Measurements from ENCODE around the gene HPCAL1. TPM values are rescaled to one million over a fixed set of nuclear protein-coding genes. Genes with fewer than 3 reads are reported as not detected.

Gene HPCAL1
- total and polyA plus RNA-seq, 2 of the 4 experiments (the other 2 are of a cell fraction) = 8.2 to 33.7 TPM

DNA sequence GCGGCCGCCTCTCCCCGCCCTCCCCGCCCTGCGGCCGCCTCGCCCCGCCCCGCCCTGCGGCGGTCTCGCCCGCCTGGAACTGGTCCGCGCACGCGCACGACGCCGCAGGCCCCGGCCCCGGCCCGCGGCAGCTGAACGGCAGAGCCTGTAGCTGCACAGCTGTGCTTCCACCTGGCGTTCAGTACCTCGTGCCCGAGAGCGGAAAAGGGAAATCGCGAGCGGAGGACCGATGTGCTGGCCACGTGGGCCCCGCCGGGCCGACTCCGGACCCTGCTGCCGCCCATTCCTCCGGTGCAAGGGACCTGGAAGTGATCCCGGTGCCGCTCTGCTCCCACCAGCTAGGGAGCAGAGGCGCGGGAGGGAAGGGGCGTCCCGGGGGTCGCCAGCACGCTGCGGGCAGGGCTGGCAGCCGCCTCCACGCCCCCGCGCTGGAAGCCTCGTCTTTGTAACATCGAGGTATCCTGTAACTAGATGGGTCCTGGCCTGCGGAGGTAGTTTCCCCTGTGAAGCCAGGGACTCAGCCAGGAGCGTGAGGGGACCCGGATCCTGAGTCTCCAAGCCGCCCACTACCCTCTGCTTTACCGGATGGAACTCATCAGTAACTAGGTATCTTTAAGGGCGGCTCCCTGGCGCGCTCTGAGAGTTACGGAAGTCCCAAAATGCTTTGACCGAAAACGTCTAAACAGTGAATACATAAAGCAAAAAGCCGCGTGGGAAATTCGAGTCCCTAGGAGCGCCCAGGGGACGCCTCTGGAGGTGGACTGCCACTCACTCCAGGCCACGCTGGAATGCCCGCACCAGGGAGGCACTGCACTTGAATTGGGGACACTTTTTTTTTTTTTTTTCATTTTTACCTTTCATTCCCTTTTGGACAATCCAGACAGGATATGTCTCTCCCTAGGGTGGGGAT is 146.1 kb downstream of the HPCAL1 start:
- peak overlapping the region; percentile 93 for H3K23ac ChIP-seq (ENCODE audit: low read depth, low read length)
- peak overlapping the region; percentile 70; the same call in 1 of the 2 replicates for H3K18ac ChIP-seq (ENCODE audit: low read depth, low read length)
- peak overlapping the region; percentile 96 for H2AK9ac ChIP-seq (replicated peaks; ENCODE audit: low read depth, low read length, poor library complexity)
- 0% methylated on average over 11 of the region's 73 CpGs; no CpG with 5 or more reads in 1 of the 2 experiments for WGBS, 2 experiments (ENCODE audit: extremely low coverage in 2 of 2, insufficient read length in 1 of 2)
- H3K56ac ChIP-seq (ENCODE audit: extremely low read depth, insufficient read depth, low read length) = peak overlapping the region; percentile 83
- peaks cover 8% of the 10 kb centered on the region for H3K36me3 ChIP-seq (ENCODE audit: control insufficient read depth, insufficient read depth, low read length)
- H3K4ac ChIP-seq (ENCODE audit: low read depth, low read length) = peak overlapping the region; percentile 81
- DNase-seq = peak; percentile 87
- H3K4me2 ChIP-seq (ENCODE audit: low read depth, low read length) = peak overlapping the region; percentile 95
- in situ Hi-C loops (cut with MboI; ENCODE audit: low sequenced_read_pairs) = no loop called here
- H2BK120ac ChIP-seq (ENCODE audit: low read depth, low read length) = peak overlapping the region; percentile 69
- peak overlapping the region; percentile 81 for H2BK5ac ChIP-seq (ENCODE audit: low read depth, low read length, poor library complexity, severe bottlenecking)
- no peak overlapping the region for H2BK20ac ChIP-seq (ENCODE audit: low read depth, low read length)
- peak overlapping the region; percentile 95 to 97 for H4K8ac ChIP-seq (ENCODE audit: low read depth in 2 of 2, low read length in 2 of 2)
- intact Hi-C loops (cut with micrococcal nuclease) = no loop called here
- H3K4me1 ChIP-seq (ENCODE audit: control insufficient read depth, insufficient read depth, low read length) = peaks cover 10% of the 10 kb centered on the region
- peak overlapping the region; percentile 90 for H4K91ac ChIP-seq (ENCODE audit: insufficient read depth, low read depth, low read length)
- TF ChIP-seq, protein P1, sequence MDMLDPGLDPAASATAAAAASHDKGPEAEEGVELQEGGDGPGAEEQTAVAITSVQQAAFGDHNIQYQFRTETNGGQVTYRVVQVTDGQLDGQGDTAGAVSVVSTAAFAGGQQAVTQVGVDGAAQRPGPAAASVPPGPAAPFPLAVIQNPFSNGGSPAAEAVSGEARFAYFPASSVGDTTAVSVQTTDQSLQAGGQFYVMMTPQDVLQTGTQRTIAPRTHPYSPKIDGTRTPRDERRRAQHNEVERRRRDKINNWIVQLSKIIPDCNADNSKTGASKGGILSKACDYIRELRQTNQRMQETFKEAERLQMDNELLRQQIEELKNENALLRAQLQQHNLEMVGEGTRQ (IDR thresholded peaks at IDR 0.05; ENCODE audit: low read depth, low read length) = peak; percentile 84
- TF ChIP-seq RFX5 (IDR thresholded peaks at IDR 0.05; ENCODE audit: low read depth, low read length) (no peak), MXI1 (IDR thresholded peaks at IDR 0.05; ENCODE audit: borderline replicate concordance, low read depth, low read length) (peak; percentile 90; the same call in 1 of the 2 replicates), RAD21 (IDR thresholded peaks at IDR 0.05; ENCODE audit: low read length) (peak; percentile 31)
- TF ChIP-seq, protein P2, sequence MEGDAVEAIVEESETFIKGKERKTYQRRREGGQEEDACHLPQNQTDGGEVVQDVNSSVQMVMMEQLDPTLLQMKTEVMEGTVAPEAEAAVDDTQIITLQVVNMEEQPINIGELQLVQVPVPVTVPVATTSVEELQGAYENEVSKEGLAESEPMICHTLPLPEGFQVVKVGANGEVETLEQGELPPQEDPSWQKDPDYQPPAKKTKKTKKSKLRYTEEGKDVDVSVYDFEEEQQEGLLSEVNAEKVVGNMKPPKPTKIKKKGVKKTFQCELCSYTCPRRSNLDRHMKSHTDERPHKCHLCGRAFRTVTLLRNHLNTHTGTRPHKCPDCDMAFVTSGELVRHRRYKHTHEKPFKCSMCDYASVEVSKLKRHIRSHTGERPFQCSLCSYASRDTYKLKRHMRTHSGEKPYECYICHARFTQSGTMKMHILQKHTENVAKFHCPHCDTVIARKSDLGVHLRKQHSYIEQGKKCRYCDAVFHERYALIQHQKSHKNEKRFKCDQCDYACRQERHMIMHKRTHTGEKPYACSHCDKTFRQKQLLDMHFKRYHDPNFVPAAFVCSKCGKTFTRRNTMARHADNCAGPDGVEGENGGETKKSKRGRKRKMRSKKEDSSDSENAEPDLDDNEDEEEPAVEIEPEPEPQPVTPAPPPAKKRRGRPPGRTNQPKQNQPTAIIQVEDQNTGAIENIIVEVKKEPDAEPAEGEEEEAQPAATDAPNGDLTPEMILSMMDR (conservative IDR thresholded peaks at IDR 0.05; ENCODE audit: low read depth, low read length) = peak; percentile 25
- no TSS peak for BruUV-seq (replicated peaks)
- H3K79me1 ChIP-seq (ENCODE audit: low read depth in 1 of 2, low read length in 2 of 2) = peaks cover 10 to 42% of the 10 kb centered on the region in 2 experiments; a peak in 3 of 4 replicates
- H3K9me1 ChIP-seq (ENCODE audit: insufficient read depth, low read length) = peaks cover 10% of the 10 kb centered on the region
- H3K9ac ChIP-seq (ENCODE audit: low read depth, low read length) = peak overlapping the region; percentile 82
- H2BK15ac ChIP-seq (ENCODE audit: low read depth, low read length) = peak overlapping the region; percentile 51; the same call in 1 of the 3 replicates
- dilution Hi-C loops (cut with HindIII; ENCODE audit: low sequenced_read_pairs, unreplicated experiment) = no loop called here
- no peaks in the 10 kb centered on the region for H3K9me3 ChIP-seq (ENCODE audit: control insufficient read depth, insufficient read depth, low read length)
- ATAC-seq (ENCODE audit: low read depth) = peak; percentile 0; the same call in 1 of the 2 replicates
- H4K20me1 ChIP-seq (ENCODE audit: insufficient read depth, low read length) = peaks cover 19% of the 10 kb centered on the region
- peak overlapping the region; percentile 98 for H2AFZ ChIP-seq (replicated peaks; ENCODE audit: low read length, poor library complexity)
- H3K4me3 ChIP-seq (ENCODE audit: insufficient read depth, low read depth, low read length) = peak overlapping the region; percentile 92
- H3K14ac ChIP-seq (replicated peaks; ENCODE audit: low read depth, low read length) = peak overlapping the region; percentile 81
- peak overlapping the region; percentile 88 for H3K27ac ChIP-seq (ENCODE audit: insufficient read depth, low read length)
- ChIA-PET POLR2A (ENCODE audit: unreplicated experiment) (no interaction called here), CTCF (interaction anchor here (0.7 to 1.2 kb wide), 3 partner anchors 14 to 219 kb away, joined by 3 to 4 read pairs (median 3); no protein-coding TSS in a partner anchor)
- no peaks in the 10 kb centered on the region for H3K27me3 ChIP-seq (ENCODE audit: control insufficient read depth, insufficient read depth, low read length)
- H4K5ac ChIP-seq (ENCODE audit: low read depth, low read length) = peak overlapping the region; percentile 84
- peak overlapping the region; percentile 79 for H2AK5ac ChIP-seq (ENCODE audit: low read depth, low read length)
